HS-27A (cell line): ENCODE measurements around the gene CX3CR1.

Experiments
- DNase-seq: peaks from one replicate; pipeline ENCODE4 v3.0.0-alpha.2; 2012; ENCODE audit warnings: low read depth, missing footprints

Gene CX3CR1

GRCh38 chr3:39222939-39223338 is 56.9 kb downstream of the CX3CR1 start:
- no peak for DNase-seq

DNA sequence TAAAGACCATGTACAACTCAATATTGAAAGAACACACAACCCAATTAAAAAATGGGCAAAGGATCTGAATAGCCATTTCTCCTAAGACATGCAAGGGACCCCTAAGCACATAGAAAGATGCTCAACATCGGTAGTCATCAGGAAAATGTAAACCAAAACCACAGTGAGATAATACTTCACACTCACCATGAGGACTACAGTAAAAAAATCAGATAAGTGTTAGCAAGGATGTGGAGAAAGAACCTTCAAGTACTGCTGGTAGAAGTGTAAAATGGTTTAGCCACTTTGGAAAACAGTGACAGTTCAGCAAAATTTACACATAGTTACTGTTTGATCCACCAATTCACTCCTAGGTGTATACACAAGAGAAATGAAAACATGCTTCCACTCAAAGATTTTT is 57.4 kb downstream of the CX3CR1 start:
- no peak for DNase-seq

GRCh38 chr3:39221141-39221530 is 58.7 kb downstream of the CX3CR1 start:
- no peak for DNase-seq

GRCh38 chr3:39220407-39221140 is 59.3 kb downstream of the CX3CR1 start:
- DNase-seq, result no peak

DNA sequence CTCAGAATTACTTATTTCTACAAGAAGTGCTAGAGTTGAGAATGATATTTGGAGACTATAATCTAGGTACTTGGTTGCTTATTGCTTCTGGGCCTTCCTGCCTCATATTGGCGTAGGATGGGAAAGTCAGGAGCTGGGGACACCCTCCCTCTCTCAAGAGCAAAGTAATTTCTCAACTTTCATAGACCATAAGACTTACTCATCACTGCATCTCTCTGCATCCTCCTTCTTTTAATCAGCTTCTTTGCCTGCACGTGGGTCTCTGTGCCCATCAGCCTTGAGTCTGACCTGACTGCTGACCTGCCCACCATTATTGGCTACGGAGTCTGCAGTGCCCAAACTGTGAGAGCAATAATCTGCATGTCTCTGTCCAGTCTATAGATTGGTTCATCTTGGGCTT is 60.1 kb downstream of the CX3CR1 start:
- DNase-seq, result no peak

GRCh38 chr3:39216176-39216790 is 63.6 kb downstream of the CX3CR1 start:
- DNase-seq, result no peak

GRCh38 chr3:39213613-39214012 is 66.2 kb downstream of the CX3CR1 start:
- DNase-seq, result no peak
